WTC11 (cell line): ENCODE measurements around the gene MAST4.

ENCODE experiments used
- ESRRA ChIP-seq: sonication (generic); formaldehyde crosslinking; IDR thresholded peaks from 2 replicates; pipeline ENCODE4 v1.8.1; 2022; ENCODE audit warnings: mild to moderate bottlenecking, missing genetic modification reagents, borderline replicate concordance
- FOXJ3 ChIP-seq: sonication (generic); formaldehyde crosslinking; IDR thresholded peaks from 2 replicates; pipeline ENCODE4 v1.9.0; 2021; ENCODE audit warnings: missing genetic modification reagents, mild to moderate bottlenecking, borderline replicate concordance
- ZBTB43 ChIP-seq: sonication (generic); formaldehyde crosslinking; IDR thresholded peaks from 2 replicates; pipeline ENCODE4 v1.8.1; 2023; ENCODE audit warnings: mild to moderate bottlenecking, missing genetic modification reagents
- TF ChIP-seq, protein P1 (sequence below): fragments of 200-600 bp; IDR thresholded peaks from 2 replicates; pipeline ENCODE4 v1.8.0; 2022; ENCODE audit warnings: antibody characterized with exemption
- TF ChIP-seq, protein P2 (sequence below): sonication (generic); formaldehyde crosslinking; IDR thresholded peaks from 2 replicates; pipeline ENCODE4 v1.8.1; 2023; ENCODE audit warnings: mild to moderate bottlenecking, missing genetic modification reagents, borderline replicate concordance

GRCh38 chr5:66728049-66728448 lies 131.9 kb downstream of the MAST4 start:
- TF ChIP-seq ZBTB43 (CRISPR knock-in tag) (no peak), FOXJ3 (CRISPR knock-in tag) (no peak), ESRRA (CRISPR knock-in tag) (no peak)
- TF ChIP-seq, protein P1, sequence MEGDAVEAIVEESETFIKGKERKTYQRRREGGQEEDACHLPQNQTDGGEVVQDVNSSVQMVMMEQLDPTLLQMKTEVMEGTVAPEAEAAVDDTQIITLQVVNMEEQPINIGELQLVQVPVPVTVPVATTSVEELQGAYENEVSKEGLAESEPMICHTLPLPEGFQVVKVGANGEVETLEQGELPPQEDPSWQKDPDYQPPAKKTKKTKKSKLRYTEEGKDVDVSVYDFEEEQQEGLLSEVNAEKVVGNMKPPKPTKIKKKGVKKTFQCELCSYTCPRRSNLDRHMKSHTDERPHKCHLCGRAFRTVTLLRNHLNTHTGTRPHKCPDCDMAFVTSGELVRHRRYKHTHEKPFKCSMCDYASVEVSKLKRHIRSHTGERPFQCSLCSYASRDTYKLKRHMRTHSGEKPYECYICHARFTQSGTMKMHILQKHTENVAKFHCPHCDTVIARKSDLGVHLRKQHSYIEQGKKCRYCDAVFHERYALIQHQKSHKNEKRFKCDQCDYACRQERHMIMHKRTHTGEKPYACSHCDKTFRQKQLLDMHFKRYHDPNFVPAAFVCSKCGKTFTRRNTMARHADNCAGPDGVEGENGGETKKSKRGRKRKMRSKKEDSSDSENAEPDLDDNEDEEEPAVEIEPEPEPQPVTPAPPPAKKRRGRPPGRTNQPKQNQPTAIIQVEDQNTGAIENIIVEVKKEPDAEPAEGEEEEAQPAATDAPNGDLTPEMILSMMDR = no peak
- TF ChIP-seq, protein P2, sequence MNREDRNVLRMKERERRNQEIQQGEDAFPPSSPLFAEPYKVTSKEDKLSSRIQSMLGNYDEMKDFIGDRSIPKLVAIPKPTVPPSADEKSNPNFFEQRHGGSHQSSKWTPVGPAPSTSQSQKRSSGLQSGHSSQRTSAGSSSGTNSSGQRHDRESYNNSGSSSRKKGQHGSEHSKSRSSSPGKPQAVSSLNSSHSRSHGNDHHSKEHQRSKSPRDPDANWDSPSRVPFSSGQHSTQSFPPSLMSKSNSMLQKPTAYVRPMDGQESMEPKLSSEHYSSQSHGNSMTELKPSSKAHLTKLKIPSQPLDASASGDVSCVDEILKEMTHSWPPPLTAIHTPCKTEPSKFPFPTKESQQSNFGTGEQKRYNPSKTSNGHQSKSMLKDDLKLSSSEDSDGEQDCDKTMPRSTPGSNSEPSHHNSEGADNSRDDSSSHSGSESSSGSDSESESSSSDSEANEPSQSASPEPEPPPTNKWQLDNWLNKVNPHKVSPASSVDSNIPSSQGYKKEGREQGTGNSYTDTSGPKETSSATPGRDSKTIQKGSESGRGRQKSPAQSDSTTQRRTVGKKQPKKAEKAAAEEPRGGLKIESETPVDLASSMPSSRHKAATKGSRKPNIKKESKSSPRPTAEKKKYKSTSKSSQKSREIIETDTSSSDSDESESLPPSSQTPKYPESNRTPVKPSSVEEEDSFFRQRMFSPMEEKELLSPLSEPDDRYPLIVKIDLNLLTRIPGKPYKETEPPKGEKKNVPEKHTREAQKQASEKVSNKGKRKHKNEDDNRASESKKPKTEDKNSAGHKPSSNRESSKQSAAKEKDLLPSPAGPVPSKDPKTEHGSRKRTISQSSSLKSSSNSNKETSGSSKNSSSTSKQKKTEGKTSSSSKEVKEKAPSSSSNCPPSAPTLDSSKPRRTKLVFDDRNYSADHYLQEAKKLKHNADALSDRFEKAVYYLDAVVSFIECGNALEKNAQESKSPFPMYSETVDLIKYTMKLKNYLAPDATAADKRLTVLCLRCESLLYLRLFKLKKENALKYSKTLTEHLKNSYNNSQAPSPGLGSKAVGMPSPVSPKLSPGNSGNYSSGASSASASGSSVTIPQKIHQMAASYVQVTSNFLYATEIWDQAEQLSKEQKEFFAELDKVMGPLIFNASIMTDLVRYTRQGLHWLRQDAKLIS (CRISPR knock-in tag) = no peak
